Neuronal stem cell (in vitro differentiated cells): ENCODE results near the gene SPECC1.
"Not testable (repeated sequence)": the region's sequence is repeated elsewhere in the genome, so short reads cannot be mapped to it uniquely, and the experiment has no call there.

Source experiments
- DNase-seq: peaks from one replicate; pipeline ENCODE4 v3.0.0-alpha.2; 2013; ENCODE audit warnings: low spot score
- H2AFZ ChIP-seq: one replicate; pipeline ENCODE4 v1.6.1; 2013; ENCODE audit warnings: mild to moderate bottlenecking, low read length, inconsistent platforms
- H2AK5ac ChIP-seq: 2 replicates; pipeline ENCODE4 v1.6.1; 2013; ENCODE audit warnings: low read depth, mild to moderate bottlenecking, inconsistent platforms, low read length, moderate library complexity, mixed read lengths
- H2BK120ac ChIP-seq: 2 replicates; pipeline ENCODE4 v1.6.1; 2013; ENCODE audit warnings: low read depth, mild to moderate bottlenecking, inconsistent platforms, low read length, moderate library complexity, mixed read lengths
- H2BK12ac ChIP-seq: one replicate; pipeline ENCODE4 v1.6.1; 2013; ENCODE audit warnings: low read length, inconsistent platforms
- H2BK15ac ChIP-seq: 2 replicates; pipeline ENCODE4 v1.6.1; 2013; ENCODE audit warnings: mild to moderate bottlenecking, low read length, inconsistent platforms, mixed read lengths
- H2BK5ac ChIP-seq: one replicate; pipeline ENCODE4 v1.6.1; 2013; ENCODE audit warnings: inconsistent platforms, mild to moderate bottlenecking, low read length, moderate library complexity
- H3K14ac ChIP-seq: one replicate; pipeline ENCODE4 v1.6.1; 2013; ENCODE audit warnings: low read length, inconsistent platforms
- H3K18ac ChIP-seq: 2 replicates; pipeline ENCODE4 v1.6.1; 2013; ENCODE audit warnings: low read length, inconsistent platforms
- H3K23ac ChIP-seq: 2 replicates; pipeline ENCODE4 v1.6.1; 2013; ENCODE audit warnings: low read depth, mild to moderate bottlenecking, mixed read lengths, low read length, inconsistent platforms; ENCODE audit not compliant: poor library complexity
- H3K27ac ChIP-seq: replicated peaks from 3 replicates; pipeline ENCODE4 v1.5.1; 2013; ENCODE audit warnings: low read length, inconsistent platforms
- H3K27me3 ChIP-seq, 3 experiments: 2 replicates each; pipeline ENCODE4 v1.6.1; 2013; ENCODE audit warnings: low read length in 3 of 3, mild to moderate bottlenecking in 2 of 3, inconsistent platforms in 1 of 3, low read depth in 1 of 3, mixed read lengths in 1 of 3, moderate library complexity in 1 of 3; ENCODE audit not compliant: control insufficient read depth in 3 of 3, insufficient read depth in 3 of 3
- H3K36me3 ChIP-seq, 2 donors: replicated peaks in 1 of 2; 2 replicates each; pipeline ENCODE4 v1.6.1; 2013; ENCODE audit warnings: low read length in 2 of 2; ENCODE audit not compliant: control insufficient read depth in 2 of 2, insufficient read depth in 2 of 2
- H3K4ac ChIP-seq: 2 replicates; pipeline ENCODE4 v1.6.1; 2013; ENCODE audit warnings: inconsistent platforms, mild to moderate bottlenecking, low read length, moderate library complexity
- H3K4me1 ChIP-seq, 2 donors: 1 replicate in 1 of 2; 2 replicates in 1 of 2; pipeline ENCODE4 v1.6.1; 2013; ENCODE audit warnings: low read length in 2 of 2, low read depth in 1 of 2; ENCODE audit not compliant: control insufficient read depth in 2 of 2, insufficient read depth in 1 of 2
- H3K4me2 ChIP-seq: one replicate; pipeline ENCODE4 v1.6.1; 2013; ENCODE audit warnings: mild to moderate bottlenecking, low read length, inconsistent platforms; ENCODE audit not compliant: insufficient read depth, poor library complexity, severe bottlenecking
- H3K4me3 ChIP-seq, 2 donors: 2 replicates each; pipeline ENCODE4 v1.5.1; 2013; ENCODE audit warnings: low read length in 2 of 2, mild to moderate bottlenecking in 2 of 2, inconsistent platforms in 1 of 2, moderate library complexity in 1 of 2
- H3K79me1 ChIP-seq: one replicate; pipeline ENCODE4 v1.6.1; 2013; ENCODE audit warnings: low read depth, mild to moderate bottlenecking, inconsistent platforms, low read length, moderate library complexity
- H3K9ac ChIP-seq: one replicate; pipeline ENCODE4 v1.6.1; 2013; ENCODE audit warnings: mild to moderate bottlenecking, low read depth, low read length, inconsistent platforms; ENCODE audit not compliant: poor library complexity
- H3K9me3 ChIP-seq, 2 donors: replicated peaks in 1 of 2; 2 replicates each; pipeline versions ENCODE3 to v1.6.1; 2013; ENCODE audit warnings: low read length in 2 of 2, mild to moderate bottlenecking in 2 of 2, inconsistent platforms in 1 of 2, low read depth in 1 of 2, mixed read lengths in 1 of 2, moderate library complexity in 1 of 2; ENCODE audit not compliant: control insufficient read depth in 2 of 2, insufficient read depth in 1 of 2
- H4K8ac ChIP-seq: one replicate; pipeline ENCODE4 v1.6.1; 2013; ENCODE audit warnings: low read depth, mild to moderate bottlenecking, inconsistent platforms, low read length, moderate library complexity
- H4K91ac ChIP-seq: one replicate; pipeline ENCODE4 v1.6.1; 2013; ENCODE audit warnings: low read length, low read depth, mild to moderate bottlenecking, inconsistent platforms; ENCODE audit not compliant: poor library complexity
- WGBS, 2 donors: extraction: QIAGEN DNeasy Blood & Tissue Kit; methylation state at CpG; one replicate each; pipeline ENCODE4 v1.1.7; 2013; ENCODE audit warnings: missing lambda C conversion rate in 2 of 2, mixed read lengths in 1 of 2; ENCODE audit not compliant: insufficient read length in 2 of 2, insufficient replicate concordance in 1 of 2; ENCODE audit errors: extremely low coverage in 2 of 2; 5-methylcytosine and 5-hydroxymethylcytosine counted together

SPECC1 gene

DNA sequence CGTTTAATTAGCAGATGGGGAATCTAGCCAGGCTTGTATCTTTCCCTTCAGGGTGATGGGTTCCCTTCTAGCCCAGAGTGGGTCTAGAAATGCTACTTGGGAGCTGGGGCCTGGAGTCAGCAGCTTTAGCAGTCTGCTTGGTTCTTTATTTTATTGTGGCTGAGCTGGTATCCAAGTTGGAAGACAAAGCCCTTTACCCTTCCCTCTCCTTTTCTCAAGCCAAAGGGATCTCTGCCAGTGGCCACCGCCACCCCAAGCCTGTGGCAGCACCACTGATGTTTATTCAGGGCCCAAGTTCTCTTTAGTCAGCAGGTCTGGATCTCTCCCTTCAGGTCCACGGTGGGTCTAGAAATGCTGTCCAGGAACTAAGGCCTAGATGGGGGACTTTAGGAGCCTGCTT is 215.2 kb downstream of the SPECC1 start:
- DNase-seq, result no peak
- Histone ChIP-seq H3K79me1 (peaks cover 2% of the 10 kb centered on the region), H3K23ac (no peak overlapping the region), H3K4me1 (peaks cover 0 to 7% of the 10 kb centered on the region in 2 donors), H3K4ac (no peak overlapping the region), H3K14ac (no peak overlapping the region), H3K4me3 (no peak overlapping the region), H3K36me3 (peaks cover 3 to 24% of the 10 kb centered on the region in 2 donors), H3K27me3 (no peaks in the 10 kb centered on the region), H3K4me2 (no peak overlapping the region), H2AK5ac (no peak overlapping the region), H3K27ac (no peak overlapping the region), H2AFZ (no peak overlapping the region), H3K9ac (no peak overlapping the region), H3K9me3 (peaks cover 0 to 4% of the 10 kb centered on the region in 2 donors), H4K8ac (no peak overlapping the region), H2BK5ac (no peak overlapping the region), H3K18ac (no peak overlapping the region), H2BK15ac (no peak overlapping the region), H2BK120ac (no peak overlapping the region), H2BK12ac (no peak overlapping the region), H4K91ac (no peak overlapping the region)
- WGBS, 2 donors, result no CpG with 5 or more reads among the region's 3 CpGs

DNA sequence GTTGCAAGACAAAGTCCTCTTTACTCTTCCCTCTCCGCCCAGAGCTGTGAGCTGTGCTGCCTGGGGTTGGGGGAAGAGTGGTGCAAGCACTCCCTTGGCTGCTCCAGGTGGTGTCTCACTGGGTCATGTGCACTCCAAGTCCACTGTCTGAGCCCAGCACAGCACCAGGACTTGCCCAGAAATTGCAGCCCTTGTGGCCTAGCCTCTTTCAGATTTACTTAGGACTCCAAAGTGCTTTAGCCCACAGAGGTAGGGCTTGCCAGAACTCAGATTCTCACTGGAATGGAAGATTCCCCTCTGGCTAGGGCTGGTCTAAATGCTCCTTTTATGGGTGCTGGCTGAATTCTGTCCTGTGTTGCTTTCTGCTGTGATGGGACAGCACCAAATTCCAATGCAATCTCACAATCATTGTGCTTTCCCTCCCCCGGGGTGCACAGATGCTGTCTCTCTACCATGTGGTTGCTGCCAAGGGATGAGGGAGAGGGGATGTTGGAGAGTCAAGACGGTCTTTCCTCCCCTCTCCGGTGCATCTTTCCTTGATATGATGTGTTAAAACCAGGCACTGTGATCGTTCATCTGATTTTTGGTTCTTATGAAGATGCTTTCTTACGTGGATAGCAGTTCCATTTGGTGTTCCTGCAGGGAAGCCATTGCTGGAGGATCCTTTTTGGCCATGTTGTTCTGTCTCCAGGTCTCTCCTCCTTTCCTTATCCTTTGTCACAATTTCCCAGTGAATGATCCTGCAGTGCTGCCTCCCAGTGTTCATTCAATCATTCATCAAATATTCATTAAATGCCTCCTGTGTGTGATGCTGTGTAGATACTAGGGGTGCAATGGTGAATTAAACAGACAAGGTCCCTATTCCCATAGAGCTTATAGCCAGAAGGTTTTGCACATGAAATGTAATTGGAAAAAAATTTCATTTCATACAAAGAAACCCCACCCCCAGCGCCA is 216.3 kb downstream of the SPECC1 start:
- Histone ChIP-seq H3K4me3 (no peak overlapping the region), H2BK120ac (no peak overlapping the region), H3K4ac (no peak overlapping the region), H2AFZ (no peak overlapping the region), H3K36me3 (peaks cover 5 to 34% of the 10 kb centered on the region in 2 donors), H3K14ac (no peak overlapping the region), H2BK12ac (no peak overlapping the region), H3K9ac (no peak overlapping the region), H3K18ac (no peak overlapping the region), H3K27ac (no peak overlapping the region), H3K27me3 (no peaks in the 10 kb centered on the region), H3K79me1 (peaks cover 2% of the 10 kb centered on the region), H4K8ac (no peak overlapping the region), H2AK5ac (no peak overlapping the region), H4K91ac (no peak overlapping the region), H3K4me1 (peaks cover 0 to 7% of the 10 kb centered on the region in 2 donors), H2BK15ac (no peak overlapping the region), H3K4me2 (no peak overlapping the region), H2BK5ac (no peak overlapping the region), H3K9me3 (no peaks in the 10 kb centered on the region), H3K23ac (no peak overlapping the region)
- DNase-seq, result no peak
- no CpG with 5 or more reads among the region's 7 CpGs for WGBS, 2 donors

DNA sequence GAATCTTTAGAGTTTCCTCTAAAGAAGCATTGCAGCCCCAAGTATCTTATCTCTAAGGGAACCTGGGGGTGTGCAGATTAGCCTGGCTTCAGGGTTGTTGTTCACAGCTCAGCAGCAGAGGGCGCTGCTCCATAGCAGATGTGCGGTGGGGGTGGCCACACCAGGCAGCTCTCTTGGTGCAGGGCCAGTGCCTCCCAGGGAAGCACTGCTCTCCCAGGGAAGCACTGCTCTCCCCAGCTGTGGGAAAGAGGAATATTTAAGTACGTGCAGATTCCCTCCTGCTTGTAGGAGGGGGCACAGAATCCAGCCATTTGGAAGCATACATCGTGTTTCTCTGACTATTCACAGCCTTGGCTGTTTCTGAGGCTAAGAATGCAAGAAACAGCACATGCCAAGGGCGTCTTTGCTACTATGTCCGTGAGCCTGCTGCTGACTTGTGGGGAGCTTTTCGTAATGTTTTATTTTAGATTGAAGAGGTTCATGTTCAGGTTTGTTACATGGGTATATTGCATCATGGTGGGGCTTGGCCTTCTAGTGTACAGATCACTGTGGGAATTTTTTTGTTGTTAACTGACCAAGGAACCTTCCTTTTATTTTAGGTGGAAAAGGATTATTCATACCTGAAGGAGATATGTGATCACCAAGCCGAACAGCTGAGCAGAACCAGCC is 217.8 kb downstream of the SPECC1 start:
- Histone ChIP-seq H3K9ac (no peak overlapping the region), H3K79me1 (peaks cover 2% of the 10 kb centered on the region), H3K27ac (no peak overlapping the region), H3K4me2 (peak overlapping the region; percentile 26), H4K8ac (no peak overlapping the region), H2BK120ac (no peak overlapping the region), H2AFZ (no peak overlapping the region), H3K14ac (no peak overlapping the region), H3K9me3 (no peaks in the 10 kb centered on the region), H3K36me3 (peaks cover 12 to 49% of the 10 kb centered on the region in 2 donors), H3K4ac (no peak overlapping the region), H3K23ac (no peak overlapping the region), H3K27me3 (no peaks in the 10 kb centered on the region), H2BK5ac (no peak overlapping the region), H2AK5ac (no peak overlapping the region), H2BK15ac (no peak overlapping the region), H4K91ac (no peak overlapping the region), H2BK12ac (no peak overlapping the region), H3K4me1 (peaks cover 0 to 7% of the 10 kb centered on the region in 2 donors), H3K18ac (no peak overlapping the region), H3K4me3 (no peak overlapping the region)
- peak; percentile 71 for DNase-seq
- WGBS, 2 donors, result no CpG with 5 or more reads among the region's 8 CpGs

DNA sequence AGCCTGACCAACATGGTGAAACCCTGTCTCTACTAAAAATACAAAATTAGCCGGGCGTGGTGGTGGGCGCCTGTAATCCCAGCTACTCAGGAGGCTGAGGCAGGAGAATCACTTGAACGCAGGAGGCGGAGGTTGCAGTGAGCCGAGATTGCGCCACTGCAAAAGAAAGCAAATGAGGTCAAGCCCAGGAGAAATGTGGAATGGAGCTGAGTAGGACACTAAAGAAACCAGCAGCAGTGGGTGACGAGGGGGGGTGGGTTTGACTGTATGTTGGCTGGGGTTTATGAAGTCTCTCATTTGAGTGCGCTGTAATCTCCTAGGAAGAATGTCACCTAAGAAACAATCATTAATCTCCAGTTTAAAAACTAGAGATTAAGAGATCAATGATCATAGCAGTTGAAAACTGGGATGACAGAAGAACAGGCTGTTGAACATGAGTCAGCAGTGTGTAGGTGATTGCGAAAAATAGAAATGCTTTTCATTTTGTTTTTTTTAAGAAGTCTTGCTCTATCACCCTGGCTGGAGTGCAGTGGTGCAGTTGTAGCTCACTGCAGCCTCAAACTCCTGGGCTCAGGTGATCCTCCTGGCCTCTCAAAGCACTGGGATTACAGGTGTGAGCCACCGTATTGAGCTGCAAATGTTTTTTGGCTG is 218.7 kb downstream of the SPECC1 start:
- not testable (repeated sequence) for H3K14ac ChIP-seq, H4K8ac ChIP-seq, H3K9ac ChIP-seq, H3K4me3 ChIP-seq, H3K9me3 ChIP-seq, H2BK120ac ChIP-seq, H3K18ac ChIP-seq, H3K27ac ChIP-seq, H3K4me1 ChIP-seq, H4K91ac ChIP-seq, H2BK5ac ChIP-seq, DNase-seq, H3K27me3 ChIP-seq, H3K79me1 ChIP-seq, H2AFZ ChIP-seq, H3K23ac ChIP-seq, H2AK5ac ChIP-seq, H3K4ac ChIP-seq, H2BK12ac ChIP-seq, H3K4me2 ChIP-seq, H2BK15ac ChIP-seq
- no CpG with 5 or more reads among the region's 11 CpGs for WGBS, 2 donors
- H3K36me3 ChIP-seq, result peaks cover 17 to 58% of the 10 kb centered on the region in 2 donors
